Left ventricle myocardium inferior (tissue), 1 donor: Measurements from ENCODE around the gene CD1E. TPM values are rescaled to one million over a fixed set of nuclear protein-coding genes. Genes with fewer than 3 reads are reported as not detected.

Source experiments
- DNase-seq: peaks from one replicate; pipeline ENCODE4 v3.0.0-alpha.2; 2020
- H3K27ac ChIP-seq: fragments of 200-600 bp; replicated peaks from 2 replicates; pipeline ENCODE4 v1.8.0; 2021
- H3K27me3 ChIP-seq: fragments of 200-600 bp; 2 replicates; pipeline ENCODE4 v1.8.0; 2021; ENCODE audit warnings: low read depth
- H3K36me3 ChIP-seq: fragments of 200-600 bp; 2 replicates; pipeline ENCODE4 v1.8.0; 2021
- H3K4me1 ChIP-seq: fragments of 200-600 bp; 2 replicates; pipeline ENCODE4 v1.8.0; 2021
- H3K4me3 ChIP-seq: fragments of 200-600 bp; 2 replicates; pipeline ENCODE4 v1.8.0; 2021; ENCODE audit warnings: mild to moderate bottlenecking, moderate library complexity
- H3K9me3 ChIP-seq: fragments of 200-600 bp; replicated peaks from 2 replicates; pipeline ENCODE4 v1.8.0; 2021
- intact Hi-C: fragments of 100-400 bp; cut with micrococcal nuclease; formaldehyde crosslinking; loops from one replicate; pipeline ENCODE4 v1.11.0; 2022
- long read RNA-seq: library from polyadenylated mRNA; unstranded; transcript quantifications from one replicate; pipeline ENCODE4 v2.0.0, GENCODE V29; 2021
- total RNA-seq: library from RNA; stranded (reverse); fragmentation: NEBNext Ultra II Directional; extraction: Animal tissue kit (Norgen Biotek cat#: 25700); gene quantifications from one replicate; pipeline ENCODE4 v1.2.1, GENCODE V29; 2021
- TF ChIP-seq, protein P1 (sequence below): fragments of 200-600 bp; IDR thresholded peaks from 2 replicates; pipeline ENCODE4 v1.8.0; 2021; ENCODE audit warnings: antibody characterized with exemption, mild to moderate bottlenecking, borderline replicate concordance
- donor health status: DM: no; HTN: yes; CAD: no; lungs with severe emphysema.

Gene CD1E
- total RNA-seq, result not detected
- long read RNA-seq, result 0 reads

DNA sequence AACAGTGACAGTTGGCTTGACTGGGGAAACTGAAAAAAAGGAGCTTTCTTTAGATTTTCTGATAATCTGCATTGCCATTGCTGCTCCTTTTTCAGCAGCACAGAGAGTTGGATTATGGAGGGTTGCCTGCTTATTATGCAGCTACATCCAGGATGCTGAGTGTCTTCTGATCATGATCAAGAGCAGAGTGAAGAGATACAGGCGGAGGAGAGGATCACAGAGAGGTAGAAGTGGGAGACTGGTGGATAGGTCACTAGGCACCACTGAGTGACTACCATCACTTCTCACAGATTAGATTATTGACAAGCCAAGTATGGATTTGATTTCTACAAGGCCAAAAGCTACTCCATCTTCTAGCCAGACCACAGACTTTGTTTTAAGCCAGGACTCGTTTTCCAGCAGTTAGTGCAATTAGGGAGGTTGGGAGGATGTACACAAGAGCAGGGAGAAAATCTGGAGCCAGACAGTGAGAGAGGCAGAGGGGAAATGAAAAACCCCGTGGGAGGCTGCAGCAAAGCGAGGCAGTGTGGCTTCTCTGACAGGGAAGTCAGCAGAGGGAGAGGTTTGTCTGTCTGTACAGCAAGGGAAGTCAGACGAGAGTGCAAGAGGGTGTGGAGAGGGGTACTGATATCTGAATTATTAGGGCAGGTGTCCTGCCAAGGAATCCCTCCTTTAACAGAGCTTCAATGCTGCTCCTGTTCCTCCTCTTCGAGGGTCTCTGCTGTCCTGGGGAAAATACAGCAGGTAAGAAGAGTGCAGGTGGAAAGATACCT, at the start of gene CD1E:
Gene CD1E, plus strand, starts transcription at position 592 of the 773 bp plus-strand sequence. Its CDS starts 95 bp downstream, at position 687.
- no peak for DNase-seq
- Histone ChIP-seq H3K4me3 (no peak within 1 kb of the TSS), H3K27ac (no peak within 1 kb of the TSS), H3K9me3 (peaks cover 7% of the 10 kb centered on the region), H3K36me3 (no peaks in the 10 kb centered on the region), H3K27me3 (no peaks in the 10 kb centered on the region), H3K4me1 (no peaks in the 10 kb centered on the region)
- TF ChIP-seq, protein P1, sequence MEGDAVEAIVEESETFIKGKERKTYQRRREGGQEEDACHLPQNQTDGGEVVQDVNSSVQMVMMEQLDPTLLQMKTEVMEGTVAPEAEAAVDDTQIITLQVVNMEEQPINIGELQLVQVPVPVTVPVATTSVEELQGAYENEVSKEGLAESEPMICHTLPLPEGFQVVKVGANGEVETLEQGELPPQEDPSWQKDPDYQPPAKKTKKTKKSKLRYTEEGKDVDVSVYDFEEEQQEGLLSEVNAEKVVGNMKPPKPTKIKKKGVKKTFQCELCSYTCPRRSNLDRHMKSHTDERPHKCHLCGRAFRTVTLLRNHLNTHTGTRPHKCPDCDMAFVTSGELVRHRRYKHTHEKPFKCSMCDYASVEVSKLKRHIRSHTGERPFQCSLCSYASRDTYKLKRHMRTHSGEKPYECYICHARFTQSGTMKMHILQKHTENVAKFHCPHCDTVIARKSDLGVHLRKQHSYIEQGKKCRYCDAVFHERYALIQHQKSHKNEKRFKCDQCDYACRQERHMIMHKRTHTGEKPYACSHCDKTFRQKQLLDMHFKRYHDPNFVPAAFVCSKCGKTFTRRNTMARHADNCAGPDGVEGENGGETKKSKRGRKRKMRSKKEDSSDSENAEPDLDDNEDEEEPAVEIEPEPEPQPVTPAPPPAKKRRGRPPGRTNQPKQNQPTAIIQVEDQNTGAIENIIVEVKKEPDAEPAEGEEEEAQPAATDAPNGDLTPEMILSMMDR, result no peak
- intact Hi-C loops, result no loop called here

DNA sequence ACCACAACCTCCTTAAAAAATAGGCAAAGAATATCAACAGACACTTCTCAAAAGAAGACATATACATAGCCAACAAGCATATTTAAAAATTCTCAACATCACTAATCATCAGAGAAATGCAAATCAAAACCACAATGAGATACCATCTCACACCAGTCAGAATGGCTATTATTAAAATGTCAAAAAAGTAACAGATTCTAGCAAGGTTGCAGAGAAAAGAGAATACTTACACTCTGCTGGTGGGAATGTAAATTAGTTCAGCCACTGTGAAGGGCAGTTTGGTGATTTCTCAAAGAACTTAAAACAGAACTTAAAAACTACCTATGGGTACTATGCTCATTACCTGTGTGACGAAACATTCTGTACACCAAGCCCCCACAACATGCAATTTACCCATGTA, 43.1 kb upstream of the CD1E start:
- intact Hi-C loops, result no loop called here
- Histone ChIP-seq H3K27ac (no peak overlapping the region), H3K4me3 (no peak overlapping the region), H3K27me3 (no peaks in the 10 kb centered on the region), H3K4me1 (no peaks in the 10 kb centered on the region), H3K36me3 (no peaks in the 10 kb centered on the region), H3K9me3 (peaks cover 71% of the 10 kb centered on the region)
- no peak for DNase-seq
- TF ChIP-seq, protein P1, result no peak

DNA sequence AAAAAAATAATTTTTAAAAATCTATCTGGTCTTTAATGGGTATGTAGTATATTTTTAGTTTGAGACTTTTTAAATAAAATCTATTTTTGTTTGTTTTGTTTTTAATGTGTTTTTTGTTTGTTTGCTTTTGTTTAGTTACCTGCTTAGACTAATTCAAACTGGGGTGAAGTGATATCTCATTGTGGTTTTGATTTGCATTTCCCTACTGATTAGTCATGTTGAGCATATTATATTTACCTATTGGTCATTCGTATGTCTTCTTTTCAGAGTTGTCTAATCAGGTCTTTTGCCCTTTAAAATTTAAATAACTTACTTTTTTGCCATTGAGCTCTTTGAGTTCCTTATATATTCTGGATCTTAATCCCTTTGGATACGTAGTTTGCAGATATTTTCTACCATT, 42.6 kb upstream of the CD1E start:
- Histone ChIP-seq H3K27ac (no peak overlapping the region), H3K9me3 (peaks cover 73% of the 10 kb centered on the region), H3K4me3 (no peak overlapping the region), H3K4me1 (no peaks in the 10 kb centered on the region), H3K27me3 (no peaks in the 10 kb centered on the region), H3K36me3 (no peaks in the 10 kb centered on the region)
- TF ChIP-seq, protein P1, result no peak
- intact Hi-C loops, result no loop called here
- DNase-seq, result no peak

DNA sequence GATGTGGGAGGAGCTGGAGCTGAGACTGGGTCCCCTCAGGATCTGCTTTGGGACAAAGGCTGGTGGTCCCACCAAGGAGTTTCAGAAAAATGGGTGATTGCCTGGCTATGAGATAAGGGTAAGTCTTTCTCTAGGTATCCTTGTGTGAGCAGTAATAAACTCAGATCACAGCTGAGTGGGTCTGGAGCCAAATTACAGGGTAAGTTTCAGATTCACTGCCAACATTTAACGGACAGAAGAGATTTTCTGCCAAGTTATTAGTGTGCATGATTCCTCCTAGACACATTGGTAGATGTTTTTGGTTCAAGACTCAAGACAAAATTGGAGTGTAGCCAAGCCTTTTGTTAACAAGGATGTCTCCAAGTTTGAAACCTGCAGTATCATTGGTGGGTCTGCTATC, 29.8 kb upstream of the CD1E start:
- TF ChIP-seq, protein P1, result no peak
- H3K27me3 ChIP-seq, result no peaks in the 10 kb centered on the region
- no peaks in the 10 kb centered on the region for H3K36me3 ChIP-seq
- peaks cover 11% of the 10 kb centered on the region for H3K9me3 ChIP-seq
- no peak overlapping the region for H3K4me3 ChIP-seq
- intact Hi-C loops, result no loop called here
- DNase-seq, result no peak
- H3K27ac ChIP-seq, result no peak overlapping the region
- no peaks in the 10 kb centered on the region for H3K4me1 ChIP-seq

DNA sequence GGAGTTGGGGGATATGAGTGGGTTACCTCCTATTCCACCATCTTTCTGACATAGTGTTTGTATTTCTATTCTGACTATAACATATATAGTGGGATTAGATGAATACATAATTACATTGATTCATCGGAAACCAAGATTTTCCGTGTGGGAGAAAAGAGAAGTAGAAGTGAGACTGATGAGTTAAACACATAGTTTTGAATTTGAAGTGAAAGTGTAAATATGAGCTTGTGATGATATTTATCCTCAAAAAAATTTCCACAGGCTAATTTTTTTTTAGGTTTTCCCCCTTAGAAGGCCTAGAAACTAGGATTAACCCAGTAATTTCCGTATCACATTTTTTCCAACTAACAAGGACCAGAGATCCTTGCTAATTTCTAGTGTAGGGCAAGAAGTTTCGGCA, 29.3 kb upstream of the CD1E start:
- no peak for DNase-seq
- Histone ChIP-seq H3K27me3 (no peaks in the 10 kb centered on the region), H3K4me3 (no peak overlapping the region), H3K36me3 (no peaks in the 10 kb centered on the region), H3K9me3 (peaks cover 11% of the 10 kb centered on the region), H3K4me1 (no peaks in the 10 kb centered on the region), H3K27ac (no peak overlapping the region)
- TF ChIP-seq, protein P1, result no peak
- intact Hi-C loops, result no loop called here
